ENCODE data around the gene C1QTNF12.

Gene C1QTNF12

DNA sequence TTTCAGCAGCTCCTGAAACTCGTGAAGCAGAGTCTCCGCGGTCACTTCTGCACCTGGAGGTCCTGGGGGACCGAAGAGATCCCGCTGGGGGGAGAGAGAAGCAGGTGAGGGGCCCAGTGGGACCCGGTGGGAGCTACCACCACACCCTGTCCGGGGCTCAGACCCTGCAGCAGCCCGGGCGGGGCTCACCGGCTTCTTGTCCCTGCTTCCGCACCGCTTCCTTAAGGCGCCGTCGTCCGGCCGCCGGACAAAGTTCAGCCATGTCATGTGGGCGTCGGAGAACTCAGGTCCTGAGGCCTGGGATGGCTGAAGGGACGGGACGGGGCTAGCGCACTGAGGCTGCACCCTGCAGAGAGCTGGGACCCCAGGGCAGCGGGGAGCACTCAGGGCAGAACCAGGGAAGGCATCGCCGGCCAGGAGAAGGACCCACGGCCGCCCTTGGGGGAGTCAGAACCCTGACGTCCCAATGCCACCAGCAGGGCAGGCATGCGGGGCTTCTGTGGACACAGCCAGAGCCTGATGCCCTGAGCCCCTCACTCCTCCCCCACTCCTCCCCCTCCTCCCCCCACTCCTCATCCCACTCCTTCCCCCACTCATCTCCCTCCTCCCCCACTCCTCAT is 2.2 kb downstream of the C1QTNF12 start:
- H3K9ac ChIP-seq (ENCODE audit: low read length in 2 of 2): no peak overlapping the region

DNA sequence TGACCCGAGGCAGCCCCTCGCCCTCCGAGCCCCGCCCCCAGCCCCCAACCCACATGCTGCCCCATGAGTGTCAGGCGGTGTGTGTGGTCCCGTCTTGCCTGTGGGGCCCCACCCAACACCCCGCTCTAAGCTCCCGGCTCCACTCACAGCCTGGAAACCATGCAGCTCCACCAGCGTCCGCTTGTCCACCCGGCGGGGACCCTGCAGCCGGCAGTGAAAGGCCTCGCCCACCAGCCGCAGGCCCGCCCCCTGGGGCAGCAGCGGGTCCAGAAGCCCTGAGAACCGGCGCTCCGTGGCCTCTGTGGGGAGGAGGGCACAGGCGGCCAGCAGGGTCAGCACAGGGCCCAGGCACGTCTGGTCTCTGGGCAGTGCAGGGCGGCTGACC is 2.7 kb downstream of the C1QTNF12 start:
- Histone ChIP-seq H3K4me1 (ENCODE audit: control insufficient read depth, insufficient read depth, low read length) (peaks cover 5% of the 10 kb centered on the region), H3K9me3 (ENCODE audit: control insufficient read depth in 2 of 2, low read length in 2 of 2) (no peaks in the 10 kb centered on the region), H3K36me3 (ENCODE audit: control insufficient read depth in 2 of 2, insufficient read depth in 2 of 2, low read length in 2 of 2) (no peaks in the 10 kb centered on the region), H3K9ac (ENCODE audit: low read length in 2 of 2) (no peak overlapping the region), H3K4me3 (ENCODE audit: low read length in 2 of 2) (no peak overlapping the region), H3K27ac (ENCODE audit: low read length) (no peak overlapping the region), H3K27me3 (ENCODE audit: control insufficient read depth in 1 of 2, insufficient read depth in 2 of 2, low read length in 2 of 2) (peaks cover 12 to 36% of the 10 kb centered on the region in 2 donors)

More for the DNA sequence above, 2.2 kb downstream of the C1QTNF12 start:
- Histone ChIP-seq H3K4me1 (ENCODE audit: control insufficient read depth, insufficient read depth, low read length) (peaks cover 5% of the 10 kb centered on the region), H3K36me3 (ENCODE audit: control insufficient read depth in 2 of 2, insufficient read depth in 2 of 2, low read length in 2 of 2) (no peaks in the 10 kb centered on the region), H3K27me3 (ENCODE audit: control insufficient read depth in 1 of 2, insufficient read depth in 2 of 2, low read length in 2 of 2) (peaks cover 12 to 33% of the 10 kb centered on the region in 2 donors), H3K27ac (ENCODE audit: low read length) (no peak overlapping the region), H3K4me3 (ENCODE audit: low read length in 2 of 2) (no peak overlapping the region), H3K9me3 (ENCODE audit: control insufficient read depth in 2 of 2, low read length in 2 of 2) (no peaks in the 10 kb centered on the region)

DNA sequence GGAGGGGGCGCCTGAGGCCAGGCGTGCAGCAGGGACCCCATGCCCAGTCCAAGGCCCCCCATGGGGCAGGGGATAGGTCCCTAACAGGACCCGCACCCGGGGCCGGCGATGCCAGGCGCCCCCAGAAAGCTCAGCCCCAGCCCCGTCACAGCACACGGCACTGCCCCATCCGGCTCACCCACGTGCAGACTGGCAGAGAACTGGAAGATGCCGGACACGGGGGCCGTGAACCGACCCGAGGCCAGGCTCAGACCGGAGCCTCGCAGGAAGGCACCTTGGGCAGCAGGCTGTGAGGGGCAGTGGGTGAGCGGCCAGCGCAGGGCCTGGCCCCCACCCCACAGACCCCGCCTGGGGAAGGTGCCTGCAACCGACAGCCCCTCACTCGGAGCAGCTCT is 3.3 kb downstream of the C1QTNF12 start:
- Histone ChIP-seq H3K9ac (ENCODE audit: low read length in 2 of 2) (no peak overlapping the region), H3K27ac (ENCODE audit: low read length) (no peak overlapping the region), H3K4me1 (ENCODE audit: control insufficient read depth, insufficient read depth, low read length) (peaks cover 5% of the 10 kb centered on the region), H3K9me3 (ENCODE audit: control insufficient read depth in 2 of 2, low read length in 2 of 2) (no peaks in the 10 kb centered on the region), H3K4me3 (ENCODE audit: low read length in 2 of 2) (no peak overlapping the region), H3K36me3 (ENCODE audit: control insufficient read depth in 2 of 2, insufficient read depth in 2 of 2, low read length in 2 of 2) (no peaks in the 10 kb centered on the region), H3K27me3 (ENCODE audit: control insufficient read depth in 1 of 2, insufficient read depth in 2 of 2, low read length in 2 of 2) (peaks cover 15 to 41% of the 10 kb centered on the region in 2 donors)

DNA sequence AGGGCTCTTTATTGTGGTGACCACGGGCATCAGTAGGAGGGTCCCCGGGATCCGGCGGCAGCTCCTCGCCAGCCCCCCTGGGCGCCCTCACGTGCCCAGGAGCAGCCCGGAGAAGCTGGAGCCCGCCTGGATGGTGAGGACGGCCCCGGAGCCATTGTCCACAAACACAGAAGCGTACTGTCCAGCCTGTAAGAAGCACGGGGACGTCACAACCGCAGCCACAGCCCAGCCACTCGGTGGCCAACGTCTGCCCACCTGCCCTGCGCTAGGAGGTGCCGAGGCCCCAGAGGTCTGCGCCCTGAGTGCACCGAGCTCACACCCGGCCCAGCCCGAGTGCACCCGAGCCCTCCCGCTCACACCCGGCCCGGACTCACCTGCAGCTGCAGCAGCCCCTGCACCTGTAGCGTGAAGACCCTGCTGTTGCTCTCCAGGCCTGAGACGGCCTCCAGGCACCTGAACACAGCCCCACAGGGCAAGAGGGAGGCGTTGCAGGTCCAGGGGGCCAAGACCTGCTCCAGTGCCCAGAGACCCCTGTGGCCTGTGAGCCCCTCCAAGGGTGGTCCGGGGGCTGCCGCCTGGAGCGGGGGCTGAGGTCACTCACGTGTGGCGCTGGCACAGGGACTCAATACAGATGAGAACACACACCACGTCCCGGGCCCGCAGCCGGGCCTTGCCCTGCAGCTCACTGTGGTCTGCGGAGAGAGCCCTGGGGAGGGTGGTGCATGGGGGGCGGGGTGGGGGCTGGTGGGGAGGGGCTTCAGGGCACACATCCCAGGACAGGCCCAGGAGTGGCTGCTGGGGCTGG is 3.9 kb downstream of the C1QTNF12 start:
- peaks cover 5% of the 10 kb centered on the region for H3K4me1 ChIP-seq (ENCODE audit: control insufficient read depth, insufficient read depth, low read length)
- H3K27ac ChIP-seq (ENCODE audit: low read length): no peak overlapping the region
- H3K4me3 ChIP-seq (ENCODE audit: low read length in 2 of 2): no peak overlapping the region
- H3K9ac ChIP-seq (ENCODE audit: low read length in 2 of 2): no peak overlapping the region
- H3K9me3 ChIP-seq (ENCODE audit: control insufficient read depth in 2 of 2, low read length in 2 of 2): no peaks in the 10 kb centered on the region
- H3K27me3 ChIP-seq (ENCODE audit: control insufficient read depth in 1 of 2, insufficient read depth in 2 of 2, low read length in 2 of 2): peaks cover 18 to 44% of the 10 kb centered on the region in 2 donors
- no peaks in the 10 kb centered on the region for H3K36me3 ChIP-seq (ENCODE audit: control insufficient read depth in 2 of 2, insufficient read depth in 2 of 2, low read length in 2 of 2)

DNA sequence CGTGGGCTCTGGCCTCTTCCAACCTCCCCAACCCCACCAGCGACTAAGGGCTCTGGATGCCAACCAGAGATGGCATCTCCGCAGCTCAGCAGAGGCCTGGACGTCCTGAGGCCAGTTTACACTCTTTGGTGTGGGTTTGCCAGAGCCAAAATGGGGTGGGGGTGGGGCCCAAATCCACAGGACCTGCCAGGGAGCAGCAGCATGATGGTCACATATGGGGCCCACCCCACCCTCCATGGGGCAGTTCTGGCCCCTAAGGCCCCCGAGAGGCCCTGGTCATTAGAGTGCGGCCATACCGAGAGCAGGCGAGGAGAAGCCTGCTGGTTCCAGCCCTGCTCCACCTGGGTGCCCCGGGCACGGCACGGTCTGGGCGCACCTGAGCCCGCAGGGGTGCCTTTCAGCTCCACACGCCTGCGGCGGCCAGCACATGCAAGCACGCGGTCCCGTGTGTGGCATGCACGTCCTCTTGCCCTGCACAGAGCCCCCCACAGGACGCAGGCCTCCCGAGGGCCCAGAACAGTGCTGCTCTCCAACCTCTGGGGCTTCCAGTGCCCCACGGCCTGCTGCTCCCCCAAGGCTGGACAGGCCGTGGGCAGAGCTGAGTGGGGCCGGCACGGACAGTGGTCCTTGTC is 4.8 kb downstream of the C1QTNF12 start:
- Histone ChIP-seq H3K9ac (ENCODE audit: low read length in 2 of 2) (no peak overlapping the region), H3K4me1 (ENCODE audit: control insufficient read depth, insufficient read depth, low read length) (peaks cover 9% of the 10 kb centered on the region), H3K9me3 (ENCODE audit: control insufficient read depth in 2 of 2, low read length in 2 of 2) (no peaks in the 10 kb centered on the region), H3K27me3 (ENCODE audit: control insufficient read depth in 1 of 2, insufficient read depth in 2 of 2, low read length in 2 of 2) (peaks cover 16 to 39% of the 10 kb centered on the region in 2 donors), H3K27ac (ENCODE audit: low read length) (no peak overlapping the region), H3K4me3 (ENCODE audit: low read length in 2 of 2) (no peak overlapping the region), H3K36me3 (ENCODE audit: control insufficient read depth in 2 of 2, insufficient read depth in 2 of 2, low read length in 2 of 2) (no peaks in the 10 kb centered on the region)

DNA sequence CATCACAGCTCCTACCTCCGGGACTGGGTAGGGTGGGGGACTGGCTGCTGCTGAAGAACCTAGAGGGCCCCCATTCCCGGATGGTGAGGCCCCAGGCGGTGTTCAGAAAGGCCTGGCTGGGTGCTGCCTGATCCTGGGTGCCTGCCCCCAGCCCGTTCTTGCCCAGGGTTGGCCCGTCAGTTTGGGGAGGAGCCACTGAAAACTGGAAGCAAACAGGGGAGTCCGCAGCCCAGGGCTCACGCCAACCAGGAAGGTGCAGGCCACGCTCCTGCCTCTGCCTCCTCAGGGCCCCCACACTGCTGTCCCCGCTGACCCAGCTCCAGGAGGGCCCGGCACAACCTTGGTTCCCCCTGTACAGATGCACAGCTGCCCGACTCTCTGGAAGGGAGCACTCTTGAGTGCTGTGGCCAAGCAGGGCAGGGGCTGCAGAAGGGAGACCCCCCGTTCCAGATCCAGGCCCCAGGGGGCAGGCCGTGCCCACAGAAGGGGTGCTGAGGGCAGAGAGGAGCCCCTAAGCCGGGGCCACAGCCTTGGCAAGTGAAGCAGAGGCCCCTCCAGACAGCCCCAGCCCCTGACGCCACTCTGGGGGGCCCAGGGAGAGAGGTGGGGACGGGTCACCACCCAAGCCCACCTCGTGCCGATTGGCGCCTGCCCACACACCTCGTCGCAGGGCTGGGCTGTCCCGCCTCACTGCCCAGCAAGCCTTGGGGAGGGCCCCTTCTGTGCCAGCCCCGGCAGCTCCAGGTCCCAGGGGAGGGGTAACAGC is 5.5 kb downstream of the C1QTNF12 start:
- H3K27ac ChIP-seq (ENCODE audit: low read length): no peak overlapping the region
- peaks cover 16 to 33% of the 10 kb centered on the region in 2 donors for H3K27me3 ChIP-seq (ENCODE audit: control insufficient read depth in 1 of 2, insufficient read depth in 2 of 2, low read length in 2 of 2)
- peaks cover 4% of the 10 kb centered on the region for H3K4me1 ChIP-seq (ENCODE audit: control insufficient read depth, insufficient read depth, low read length)
- no peak overlapping the region for H3K4me3 ChIP-seq (ENCODE audit: low read length in 2 of 2)
- H3K9me3 ChIP-seq (ENCODE audit: control insufficient read depth in 2 of 2, low read length in 2 of 2): no peaks in the 10 kb centered on the region
- H3K9ac ChIP-seq (ENCODE audit: low read length in 2 of 2): no peak overlapping the region
- H3K36me3 ChIP-seq (ENCODE audit: control insufficient read depth in 2 of 2, insufficient read depth in 2 of 2, low read length in 2 of 2): no peaks in the 10 kb centered on the region

DNA sequence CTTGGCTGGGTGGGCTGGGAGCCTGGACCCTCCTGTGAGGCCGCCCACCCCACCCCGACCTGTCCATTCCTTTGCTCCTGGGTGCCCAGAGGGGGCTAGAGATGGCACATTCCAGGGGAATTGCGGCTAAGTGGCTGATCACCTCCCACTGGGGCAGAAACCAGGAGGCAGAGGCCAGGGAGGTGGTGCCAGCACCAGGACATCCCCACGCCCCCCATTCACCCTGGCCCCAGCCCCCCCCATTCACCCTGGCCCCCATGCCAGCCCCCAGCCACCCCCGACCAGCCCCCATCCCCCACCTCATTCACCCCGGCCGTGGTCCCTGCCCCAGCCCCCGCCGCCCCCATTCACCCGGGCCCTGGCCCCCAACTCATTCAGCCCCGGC is 6.2 kb downstream of the C1QTNF12 start:
- Histone ChIP-seq H3K27ac (ENCODE audit: low read length) (no peak overlapping the region), H3K9me3 (ENCODE audit: control insufficient read depth in 2 of 2, low read length in 2 of 2) (no peaks in the 10 kb centered on the region), H3K9ac (ENCODE audit: low read length in 2 of 2) (no peak overlapping the region), H3K4me3 (ENCODE audit: low read length in 2 of 2) (no peak overlapping the region), H3K27me3 (ENCODE audit: control insufficient read depth in 1 of 2, insufficient read depth in 2 of 2, low read length in 2 of 2) (peaks cover 16 to 28% of the 10 kb centered on the region in 2 donors), H3K36me3 (ENCODE audit: control insufficient read depth in 2 of 2, insufficient read depth in 2 of 2, low read length in 2 of 2) (no peaks in the 10 kb centered on the region), H3K4me1 (ENCODE audit: control insufficient read depth, insufficient read depth, low read length) (peaks cover 4% of the 10 kb centered on the region)

DNA sequence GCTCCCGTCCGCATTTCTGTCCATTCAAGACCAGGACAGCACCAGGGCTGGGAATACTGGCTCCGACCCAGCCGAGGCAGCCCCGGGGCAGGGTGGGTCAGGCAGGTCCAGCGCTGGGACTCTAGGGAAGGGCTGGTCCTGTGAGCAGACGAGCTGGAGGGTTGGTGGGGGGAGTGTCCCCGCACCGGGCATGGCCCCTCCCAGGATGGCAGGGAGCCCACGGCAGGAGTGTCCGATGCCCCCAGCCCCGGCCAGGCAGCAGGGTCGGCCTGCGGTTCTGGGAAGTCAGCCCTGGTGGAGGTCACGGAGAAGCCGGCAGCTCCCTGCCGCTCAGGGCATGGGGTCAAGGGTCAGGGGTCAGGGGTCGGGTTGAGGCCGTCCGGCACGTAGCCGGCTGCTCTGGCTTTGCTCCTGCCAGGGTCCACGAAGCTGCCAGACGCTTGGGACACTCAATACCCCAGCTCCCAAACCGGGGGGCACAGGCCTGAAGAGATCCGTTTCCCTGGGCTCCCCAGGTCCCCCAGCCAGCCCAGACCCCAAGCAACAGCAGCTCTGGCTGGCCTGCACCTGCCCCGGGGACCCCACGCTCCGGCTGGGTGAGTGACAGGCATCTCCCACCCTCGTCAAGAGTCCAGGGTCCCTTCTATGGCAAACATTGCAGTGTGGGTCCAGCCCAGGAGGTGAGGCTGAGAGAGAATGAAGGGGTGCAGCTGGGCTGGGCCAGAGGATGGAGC is 6.7 kb downstream of the C1QTNF12 start:
- Histone ChIP-seq H3K4me3 (ENCODE audit: low read length in 2 of 2) (no peak overlapping the region), H3K27me3 (ENCODE audit: control insufficient read depth in 1 of 2, insufficient read depth in 2 of 2, low read length in 2 of 2) (peaks cover 16 to 28% of the 10 kb centered on the region in 2 donors), H3K9me3 (ENCODE audit: control insufficient read depth in 2 of 2, low read length in 2 of 2) (no peaks in the 10 kb centered on the region), H3K4me1 (ENCODE audit: control insufficient read depth, insufficient read depth, low read length) (peaks cover 4% of the 10 kb centered on the region), H3K36me3 (ENCODE audit: control insufficient read depth in 2 of 2, insufficient read depth in 2 of 2, low read length in 2 of 2) (no peaks in the 10 kb centered on the region), H3K9ac (ENCODE audit: low read length in 2 of 2) (no peak overlapping the region), H3K27ac (ENCODE audit: low read length) (no peak overlapping the region)

DNA sequence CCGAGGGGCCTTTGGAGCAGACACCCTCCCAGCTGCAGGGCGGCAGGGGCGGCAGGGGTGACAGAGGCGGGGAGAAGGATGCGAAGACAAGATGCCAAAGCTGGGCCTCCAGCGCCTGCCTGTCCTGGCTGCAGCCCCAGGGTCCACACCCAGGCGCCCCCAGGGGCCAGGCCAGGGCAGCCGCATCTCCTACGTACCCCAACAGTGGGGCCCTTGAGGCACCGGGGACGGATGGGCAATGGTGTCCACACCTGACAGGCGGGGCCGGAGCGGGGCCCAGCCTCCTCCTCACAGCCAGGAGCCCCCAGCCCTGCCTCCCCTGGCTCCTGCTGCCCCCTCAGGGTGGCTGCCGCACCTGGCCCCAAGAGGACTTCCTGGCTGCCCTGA is 7.3 kb downstream of the C1QTNF12 start:
- Histone ChIP-seq H3K4me3 (ENCODE audit: low read length in 2 of 2) (no peak overlapping the region), H3K4me1 (ENCODE audit: control insufficient read depth, insufficient read depth, low read length) (peaks cover 4% of the 10 kb centered on the region), H3K27me3 (ENCODE audit: control insufficient read depth in 1 of 2, insufficient read depth in 2 of 2, low read length in 2 of 2) (peaks cover 16 to 28% of the 10 kb centered on the region in 2 donors), H3K36me3 (ENCODE audit: control insufficient read depth in 2 of 2, insufficient read depth in 2 of 2, low read length in 2 of 2) (peaks cover 0 to 3% of the 10 kb centered on the region in 2 donors), H3K9ac (ENCODE audit: low read length in 2 of 2) (no peak overlapping the region), H3K9me3 (ENCODE audit: control insufficient read depth in 2 of 2, low read length in 2 of 2) (no peaks in the 10 kb centered on the region), H3K27ac (ENCODE audit: low read length) (no peak overlapping the region)

DNA sequence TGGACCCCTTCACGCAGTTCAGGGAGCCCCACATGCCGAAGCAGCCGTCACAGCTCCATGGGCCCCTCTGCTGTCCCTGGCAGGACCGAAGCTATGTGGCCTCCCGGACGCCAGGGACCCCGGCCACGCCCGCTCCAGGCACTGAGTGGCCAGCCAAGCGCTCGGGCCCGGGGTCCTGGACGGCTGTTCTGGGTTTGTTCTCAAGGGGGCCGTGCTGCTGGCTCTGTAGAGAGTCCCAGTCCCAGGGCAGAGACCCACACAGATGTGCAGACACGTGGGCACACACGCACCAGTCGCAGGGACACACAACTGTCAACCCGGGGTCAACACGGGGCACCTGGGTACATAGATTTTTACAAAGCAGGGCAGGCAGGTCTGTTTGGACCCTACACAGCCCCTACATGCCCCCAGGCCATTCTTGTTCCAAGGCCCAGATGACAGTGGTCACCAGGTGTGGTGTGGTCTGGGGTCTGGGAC is 7.8 kb downstream of the C1QTNF12 start:
- Histone ChIP-seq H3K4me1 (ENCODE audit: control insufficient read depth, insufficient read depth, low read length) (peaks cover 4% of the 10 kb centered on the region), H3K9ac (ENCODE audit: low read length in 2 of 2) (no peak overlapping the region), H3K9me3 (ENCODE audit: control insufficient read depth in 2 of 2, low read length in 2 of 2) (no peaks in the 10 kb centered on the region), H3K27ac (ENCODE audit: low read length) (no peak overlapping the region), H3K36me3 (ENCODE audit: control insufficient read depth in 2 of 2, insufficient read depth in 2 of 2, low read length in 2 of 2) (peaks cover 0 to 6% of the 10 kb centered on the region in 2 donors), H3K27me3 (ENCODE audit: control insufficient read depth in 1 of 2, insufficient read depth in 2 of 2, low read length in 2 of 2) (peaks cover 16 to 28% of the 10 kb centered on the region in 2 donors), H3K4me3 (ENCODE audit: low read length in 2 of 2) (no peak overlapping the region)
